GM10266 (cell line): Measurements from ENCODE around the gene ABHD15.

ENCODE experiments used
- DNase-seq: peaks from one replicate; pipeline ENCODE4 v3.0.0; 2012; ENCODE audit errors: extremely low spot score
- TF ChIP-seq, protein P1 (sequence below): IDR thresholded peaks from 2 replicates; pipeline ENCODE4 v1.5.1; 2012; ENCODE audit warnings: mild to moderate bottlenecking, low read depth; ENCODE audit not compliant: control insufficient read depth, insufficient read depth; ENCODE audit errors: missing control alignments

The ABHD15 gene

GRCh38 chr17:29578626-29579485, 12.0 kb upstream of the ABHD15 start:
- TF ChIP-seq, protein P1, sequence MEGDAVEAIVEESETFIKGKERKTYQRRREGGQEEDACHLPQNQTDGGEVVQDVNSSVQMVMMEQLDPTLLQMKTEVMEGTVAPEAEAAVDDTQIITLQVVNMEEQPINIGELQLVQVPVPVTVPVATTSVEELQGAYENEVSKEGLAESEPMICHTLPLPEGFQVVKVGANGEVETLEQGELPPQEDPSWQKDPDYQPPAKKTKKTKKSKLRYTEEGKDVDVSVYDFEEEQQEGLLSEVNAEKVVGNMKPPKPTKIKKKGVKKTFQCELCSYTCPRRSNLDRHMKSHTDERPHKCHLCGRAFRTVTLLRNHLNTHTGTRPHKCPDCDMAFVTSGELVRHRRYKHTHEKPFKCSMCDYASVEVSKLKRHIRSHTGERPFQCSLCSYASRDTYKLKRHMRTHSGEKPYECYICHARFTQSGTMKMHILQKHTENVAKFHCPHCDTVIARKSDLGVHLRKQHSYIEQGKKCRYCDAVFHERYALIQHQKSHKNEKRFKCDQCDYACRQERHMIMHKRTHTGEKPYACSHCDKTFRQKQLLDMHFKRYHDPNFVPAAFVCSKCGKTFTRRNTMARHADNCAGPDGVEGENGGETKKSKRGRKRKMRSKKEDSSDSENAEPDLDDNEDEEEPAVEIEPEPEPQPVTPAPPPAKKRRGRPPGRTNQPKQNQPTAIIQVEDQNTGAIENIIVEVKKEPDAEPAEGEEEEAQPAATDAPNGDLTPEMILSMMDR: no peak
- no peak for DNase-seq

DNA sequence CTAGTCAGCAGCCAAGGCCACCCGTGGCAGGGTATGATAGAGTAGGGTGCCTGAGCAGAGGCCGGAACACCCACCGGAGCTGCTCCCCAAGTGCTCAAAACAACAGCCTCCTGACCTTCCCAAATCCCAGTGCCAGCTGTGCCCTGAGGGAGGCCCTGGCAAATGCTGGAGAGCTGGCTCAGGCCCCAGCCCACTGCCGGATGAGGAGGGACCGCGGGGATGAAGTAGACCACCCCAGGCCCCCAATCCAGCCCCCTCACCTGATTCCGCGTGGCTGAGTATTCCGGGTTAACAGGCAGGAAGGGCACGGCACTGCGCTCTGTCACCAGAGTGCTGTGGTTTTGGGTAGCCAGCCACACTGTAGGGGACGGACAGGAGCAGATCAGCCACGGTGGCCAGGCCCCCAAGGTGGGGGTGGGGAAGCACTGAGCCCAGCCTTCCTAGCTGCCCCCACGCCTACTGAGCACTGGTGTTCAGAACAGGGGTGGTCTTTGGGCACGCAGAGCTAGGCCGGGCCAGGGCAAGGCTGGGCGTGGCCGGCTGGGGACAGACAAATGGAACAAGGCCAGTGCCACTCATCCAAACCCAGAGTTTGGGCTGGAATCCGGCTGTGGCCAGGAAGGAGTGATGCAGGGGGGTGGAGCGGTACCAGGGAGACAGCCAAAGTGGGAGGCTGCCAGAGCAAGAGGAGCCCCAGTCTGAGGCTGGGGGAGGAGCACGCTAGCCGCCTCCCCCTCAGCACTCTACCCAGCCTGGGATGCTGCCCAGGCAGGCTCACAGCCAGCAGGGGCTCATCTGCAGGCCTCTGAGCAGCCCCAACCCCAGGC, 10.8 kb upstream of the ABHD15 start:
- TF ChIP-seq, protein P1: no peak
- DNase-seq: no peak

GRCh38 chr17:29577001-29577370, 10.1 kb upstream of the ABHD15 start:
- no peak for DNase-seq
- TF ChIP-seq, protein P1: no peak

DNA sequence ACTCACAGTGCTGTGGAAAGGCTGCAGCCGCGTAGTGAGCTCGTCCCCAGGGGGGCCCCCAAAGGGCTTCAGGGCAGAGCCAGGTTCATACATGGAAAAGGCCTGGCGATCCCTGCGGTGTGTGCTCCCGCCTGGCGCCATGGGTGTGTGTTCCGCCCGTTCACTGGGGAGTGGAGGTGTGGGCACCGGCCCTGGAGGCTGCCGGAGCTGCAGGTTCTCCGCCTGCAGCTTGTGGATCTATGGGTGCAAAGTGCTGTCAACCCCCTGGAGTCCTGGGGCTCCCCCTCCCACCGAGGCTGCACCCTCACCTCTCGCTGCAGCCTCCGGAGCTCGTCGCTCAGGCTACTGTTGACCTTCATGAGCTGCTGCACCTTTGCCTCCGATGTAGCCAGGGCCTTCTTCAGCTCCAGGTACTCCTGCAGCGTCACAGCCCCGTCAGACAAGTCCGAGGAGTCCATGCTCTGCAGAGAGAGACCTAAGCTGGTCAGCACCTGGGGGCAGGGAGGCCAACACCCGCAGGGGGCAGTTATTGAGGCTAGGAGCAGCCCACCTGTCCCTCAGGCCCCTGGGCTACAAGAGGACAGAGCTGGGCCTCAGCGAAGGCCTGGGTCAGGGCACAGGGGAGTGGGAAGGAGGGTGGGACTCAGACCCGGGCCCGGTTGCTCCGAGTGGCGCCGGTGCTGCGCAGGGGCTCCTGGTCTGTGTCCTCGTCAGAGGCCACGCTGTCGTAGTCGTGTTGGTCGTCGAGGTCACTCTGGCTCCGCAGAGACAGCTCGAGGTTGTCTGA, 9.6 kb upstream of the ABHD15 start:
- no peak for DNase-seq
- TF ChIP-seq, protein P1: no peak

GRCh38 chr17:29575511-29576213, 8.8 kb upstream of the ABHD15 start:
- TF ChIP-seq, protein P1: no peak
- DNase-seq: no peak

- no peak for DNase-seq
- TF ChIP-seq, protein P1: no peak
Observed at GRCh38 chr17:29574732-29575510, 8.1 kb upstream of the ABHD15 start.
